CD4-positive, alpha-beta T cell treated with Interleukin-17A for 4 hours (primary cell): ENCODE data around the gene GPR179.
A peak's percentile ranks its signal among the peaks of the same experiment; 100 is the strongest.

ENCODE experiments used
- DNase-seq: peaks from one replicate; pipeline ENCODE4 v3.0.0-alpha.2; 2020; ENCODE audit warnings: mixed read lengths

Gene GPR179, protein sequence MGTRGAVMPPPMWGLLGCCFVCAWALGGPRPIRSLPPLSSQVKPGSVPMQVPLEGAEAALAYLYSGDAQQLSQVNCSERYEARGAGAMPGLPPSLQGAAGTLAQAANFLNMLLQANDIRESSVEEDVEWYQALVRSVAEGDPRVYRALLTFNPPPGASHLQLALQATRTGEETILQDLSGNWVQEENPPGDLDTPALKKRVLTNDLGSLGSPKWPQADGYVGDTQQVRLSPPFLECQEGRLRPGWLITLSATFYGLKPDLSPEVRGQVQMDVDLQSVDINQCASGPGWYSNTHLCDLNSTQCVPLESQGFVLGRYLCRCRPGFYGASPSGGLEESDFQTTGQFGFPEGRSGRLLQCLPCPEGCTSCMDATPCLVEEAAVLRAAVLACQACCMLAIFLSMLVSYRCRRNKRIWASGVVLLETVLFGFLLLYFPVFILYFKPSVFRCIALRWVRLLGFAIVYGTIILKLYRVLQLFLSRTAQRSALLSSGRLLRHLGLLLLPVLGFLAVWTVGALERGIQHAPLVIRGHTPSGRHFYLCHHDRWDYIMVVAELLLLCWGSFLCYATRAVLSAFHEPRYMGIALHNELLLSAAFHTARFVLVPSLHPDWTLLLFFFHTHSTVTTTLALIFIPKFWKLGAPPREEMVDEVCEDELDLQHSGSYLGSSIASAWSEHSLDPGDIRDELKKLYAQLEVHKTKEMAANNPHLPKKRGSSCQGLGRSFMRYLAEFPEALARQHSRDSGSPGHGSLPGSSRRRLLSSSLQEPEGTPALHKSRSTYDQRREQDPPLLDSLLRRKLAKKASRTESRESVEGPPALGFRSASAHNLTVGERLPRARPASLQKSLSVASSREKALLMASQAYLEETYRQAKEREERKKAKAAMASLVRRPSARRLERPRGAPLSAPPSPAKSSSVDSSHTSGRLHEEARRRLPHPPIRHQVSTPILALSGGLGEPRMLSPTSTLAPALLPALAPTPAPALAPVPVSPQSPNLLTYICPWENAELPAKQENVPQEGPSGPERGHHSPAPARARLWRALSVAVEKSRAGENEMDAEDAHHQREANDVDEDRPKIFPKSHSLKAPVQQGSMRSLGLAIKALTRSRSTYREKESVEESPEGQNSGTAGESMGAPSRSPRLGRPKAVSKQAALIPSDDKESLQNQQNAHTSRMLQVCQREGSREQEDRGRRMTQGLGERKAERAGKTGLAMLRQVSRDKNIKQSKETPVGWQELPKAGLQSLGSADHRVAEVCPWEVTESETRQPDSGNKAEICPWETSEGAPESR (N-terminal part only)

DNA sequence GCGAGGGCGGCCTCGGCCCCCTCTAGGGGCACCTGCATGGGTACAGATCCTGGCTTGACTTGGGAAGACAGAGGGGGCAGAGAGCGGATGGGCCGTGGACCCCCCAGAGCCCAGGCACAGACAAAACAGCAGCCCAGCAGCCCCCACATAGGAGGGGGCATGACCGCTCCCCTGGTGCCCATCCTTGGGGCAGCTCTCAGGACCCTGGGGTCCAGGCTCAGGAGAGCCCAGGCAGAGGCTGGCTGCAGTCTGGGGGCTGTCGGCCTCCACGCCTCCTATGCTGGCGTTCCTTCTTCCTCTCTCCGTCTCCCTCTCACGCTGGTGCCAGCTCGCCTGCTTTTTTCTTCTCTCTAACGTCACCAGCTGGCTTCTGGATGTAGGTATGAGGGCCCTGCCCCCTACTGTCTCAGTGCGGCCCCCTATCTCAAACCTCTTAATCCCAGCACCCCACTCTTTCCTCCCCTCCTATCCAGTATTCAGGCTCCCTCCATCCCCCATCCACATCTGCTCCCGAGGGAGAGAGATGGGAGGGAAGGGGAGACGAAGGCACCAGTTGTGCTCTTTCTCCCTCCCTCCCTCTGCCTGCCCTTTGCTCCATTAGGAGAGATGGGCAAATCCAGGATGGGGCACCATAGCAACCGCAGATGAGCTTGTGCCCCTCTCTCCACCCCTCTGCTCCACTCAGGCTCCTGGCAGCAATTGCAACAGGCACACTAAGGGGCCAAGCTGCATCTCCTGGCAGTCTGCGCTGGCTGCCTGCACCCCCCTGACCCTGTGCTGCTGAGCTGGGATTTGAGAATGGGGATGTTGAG is at the start of gene GPR179:
GPR179 (minus strand) TSS at position 349 of the 812 bp plus-strand sequence; CDS start at position 182, 167 bp downstream.
- DNase-seq, result no peak

GRCh38 chr17:38379448-38379847 is 35.7 kb upstream of the GPR179 start:
- DNase-seq, result no peak

DNA sequence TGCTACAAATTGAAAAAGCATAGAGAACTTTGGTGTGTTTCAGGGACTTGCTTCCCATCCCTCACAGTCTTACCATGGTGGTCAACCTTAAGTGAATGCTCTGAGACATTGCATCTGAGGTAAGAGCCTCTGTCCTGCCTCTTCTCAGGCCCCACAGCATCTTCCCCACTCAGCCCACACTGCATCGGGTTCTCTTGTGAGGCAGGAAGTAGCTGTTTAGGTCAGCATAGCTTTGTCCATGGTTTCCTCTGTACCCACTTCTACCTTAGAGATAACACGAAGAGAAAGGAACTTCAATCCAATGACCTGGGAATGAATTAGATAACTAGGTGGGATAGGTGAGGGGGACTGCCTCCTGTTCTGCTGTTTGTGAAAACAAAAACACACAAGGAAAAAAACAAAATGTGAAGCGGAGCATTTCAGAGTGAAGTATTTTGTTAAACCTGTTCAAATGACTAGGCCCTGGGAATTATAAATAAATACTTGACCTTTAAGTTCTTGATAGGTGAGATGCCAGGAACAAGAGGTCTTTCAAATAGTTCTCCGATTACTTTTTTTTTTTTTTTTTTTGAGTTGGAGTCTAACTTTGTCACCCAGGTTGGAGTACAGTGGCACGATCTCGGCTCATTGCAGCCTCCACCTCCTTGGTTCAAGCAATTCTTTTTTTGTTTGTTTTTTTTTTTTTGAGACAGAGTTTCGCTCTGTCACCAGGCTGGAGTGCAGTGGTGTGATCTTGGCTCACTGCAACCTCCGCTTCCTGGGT is 25.5 kb upstream of the GPR179 start:
- no peak for DNase-seq

DNA sequence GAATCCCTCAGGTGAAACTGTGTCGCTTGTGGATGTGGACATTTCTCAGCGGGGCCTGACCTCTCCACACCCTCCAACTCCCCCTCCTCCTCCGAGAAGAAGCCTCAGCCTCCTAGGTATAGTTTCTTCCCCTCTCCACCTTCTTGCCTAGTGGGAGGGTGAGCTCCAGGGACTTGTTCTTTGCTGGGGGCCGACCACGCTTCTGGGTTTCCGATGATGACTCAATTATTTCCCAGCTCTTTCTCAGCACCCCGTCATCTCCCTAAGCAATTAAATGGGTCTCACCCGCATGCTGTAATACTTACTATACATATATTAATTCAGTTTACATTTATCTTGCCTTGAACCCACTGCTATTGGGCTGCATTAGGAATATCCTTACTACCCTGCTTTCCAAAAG is 21.0 kb upstream of the GPR179 start:
- no peak for DNase-seq

GRCh38 chr17:38363016-38363415 is 19.3 kb upstream of the GPR179 start:
- no peak for DNase-seq

GRCh38 chr17:38361694-38362465 is 18.1 kb upstream of the GPR179 start:
- DNase-seq, result no peak

- DNase-seq, result no peak
Measured at GRCh38 chr17:38358586-38359513, 15.1 kb upstream of the GPR179 start.

GRCh38 chr17:38357486-38358123 is 13.8 kb upstream of the GPR179 start:
- no peak for DNase-seq

GRCh38 chr17:38355251-38355650 is 11.5 kb upstream of the GPR179 start:
- DNase-seq, result no peak

- no peak for DNase-seq
Measured at GRCh38 chr17:38354466-38354865, 10.7 kb upstream of the GPR179 start.

DNA sequence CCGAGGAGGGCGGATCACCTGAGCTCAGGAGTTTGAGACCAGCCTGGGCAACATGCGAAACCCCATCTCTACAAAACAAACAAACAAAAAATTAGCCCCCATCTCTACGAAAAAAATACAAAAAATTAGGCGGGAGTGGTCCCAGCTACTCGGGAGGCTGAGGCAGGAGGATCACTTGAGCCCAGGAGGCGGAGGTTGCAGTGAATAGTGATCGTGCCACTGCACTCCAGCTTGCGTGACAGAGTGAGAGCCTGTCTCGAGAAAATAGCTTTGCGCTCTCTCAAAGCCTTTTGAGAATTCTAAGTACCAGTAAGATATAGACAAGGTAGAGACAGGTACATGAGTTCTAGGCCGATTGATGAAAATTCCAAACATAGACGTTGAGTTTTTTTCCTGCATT is 9.9 kb upstream of the GPR179 start:
- DNase-seq, result no peak

DNA sequence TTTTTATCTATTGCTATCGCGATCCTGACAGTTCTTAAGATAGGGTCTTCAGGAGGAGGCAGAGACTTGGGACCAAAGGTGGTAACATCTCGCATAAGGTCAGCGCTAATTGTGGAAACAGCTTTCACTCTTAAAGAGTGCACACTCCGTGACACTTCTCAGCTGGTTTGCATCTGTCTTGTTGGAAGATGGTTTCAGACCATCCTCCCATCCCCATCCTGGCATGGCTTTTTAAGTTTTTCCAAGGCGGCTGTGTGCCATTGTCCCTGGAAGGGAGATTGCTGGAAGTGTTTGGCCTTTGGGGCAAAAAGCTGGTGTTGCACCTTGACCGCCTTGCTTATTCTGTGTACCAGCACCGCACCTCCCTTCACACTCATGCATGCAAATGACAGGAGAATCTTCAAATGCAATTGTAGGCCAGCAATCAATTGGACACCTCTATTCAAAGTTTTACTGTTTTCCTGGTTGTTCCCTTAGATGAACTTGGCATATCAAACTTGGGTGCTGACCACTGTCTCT is 9.4 kb upstream of the GPR179 start:
- DNase-seq, result no peak

DNA sequence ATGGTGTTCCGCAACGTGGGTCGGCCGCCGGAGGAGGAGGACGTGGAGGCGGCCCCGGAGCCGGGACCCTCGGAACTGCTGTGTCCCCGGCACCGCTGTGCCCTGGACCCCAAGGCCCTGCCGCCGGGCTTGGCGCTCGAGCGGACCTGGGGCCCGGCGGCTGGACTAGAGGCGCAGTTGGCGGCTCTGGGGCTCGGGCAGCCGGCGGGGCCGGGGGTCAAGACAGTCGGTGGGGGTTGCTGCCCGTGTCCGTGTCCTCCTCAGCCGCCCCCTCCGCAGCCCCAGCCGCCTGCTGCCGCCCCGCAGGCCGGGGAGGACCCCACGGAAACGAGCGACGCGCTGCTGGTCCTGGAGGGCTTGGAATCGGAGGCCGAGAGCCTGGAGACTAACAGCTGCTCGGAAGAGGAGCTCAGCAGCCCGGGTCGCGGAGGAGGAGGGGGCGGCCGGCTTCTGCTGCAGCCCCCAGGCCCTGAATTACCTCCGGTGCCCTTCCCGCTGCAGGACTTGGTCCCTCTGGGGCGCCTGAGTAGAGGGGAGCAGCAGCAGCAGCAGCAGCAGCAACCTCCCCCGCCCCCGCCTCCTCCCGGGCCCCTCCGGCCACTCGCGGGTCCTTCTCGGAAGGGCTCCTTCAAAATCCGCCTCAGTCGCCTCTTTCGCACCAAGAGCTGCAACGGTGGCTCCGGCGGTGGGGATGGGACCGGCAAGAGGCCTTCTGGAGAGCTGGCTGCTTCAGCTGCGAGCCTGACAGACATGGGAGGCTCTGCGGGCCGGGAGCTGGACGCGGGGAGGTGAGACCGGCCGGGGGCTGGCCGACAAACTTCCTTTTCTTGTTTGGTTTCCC is 8.7 kb upstream of the GPR179 start:
- DNase-seq, result peak; percentile 28

DNA sequence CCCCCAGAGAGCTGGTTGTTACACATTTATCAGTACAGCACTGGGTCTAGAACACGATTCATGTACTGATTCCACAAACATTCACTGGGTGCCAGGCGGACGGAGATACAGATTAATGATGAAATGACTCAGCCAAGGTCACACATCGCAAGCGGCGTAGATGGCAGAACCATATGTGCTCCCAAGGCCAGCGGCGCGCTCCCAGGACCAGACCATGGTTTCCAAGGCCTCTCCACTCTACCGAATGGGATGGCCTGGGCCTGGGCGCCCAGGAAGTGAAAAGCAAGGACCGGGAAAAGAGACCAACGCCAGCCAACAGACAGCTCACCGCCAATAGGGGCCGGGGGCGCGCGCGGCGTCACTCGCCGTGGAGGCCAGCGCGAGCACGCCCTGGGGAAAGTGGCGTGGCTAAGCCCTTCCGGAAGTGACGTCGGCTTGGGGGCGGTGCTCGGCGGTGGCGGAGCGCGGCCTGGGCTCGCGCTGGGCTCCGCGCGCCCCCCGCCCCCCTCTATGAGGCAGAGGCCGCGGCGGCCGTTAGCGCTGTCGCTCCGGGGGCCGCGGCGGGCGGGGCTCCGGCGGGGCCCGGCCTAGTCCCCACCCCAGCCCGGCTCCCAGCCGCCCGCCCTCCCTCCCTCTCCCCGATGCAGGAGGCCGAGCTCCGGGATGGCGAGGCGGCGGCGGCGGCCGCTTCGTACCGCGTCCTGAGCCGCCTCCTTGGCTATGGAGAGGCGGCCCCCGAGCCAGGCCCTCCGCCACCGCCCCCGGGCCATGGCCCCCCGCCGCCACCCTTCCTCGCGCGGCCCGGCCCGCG is 7.9 kb upstream of the GPR179 start, which contains the start of gene SOCS7:
SOCS7 (plus strand) TSS at position 433 of the 811 bp plus-strand sequence; CDS start at position 642, 209 bp downstream.
- peak; percentile 98 for DNase-seq

GRCh38 chr17:38350035-38350434 is 6.3 kb upstream of the GPR179 start:
- DNase-seq, result no peak

DNA sequence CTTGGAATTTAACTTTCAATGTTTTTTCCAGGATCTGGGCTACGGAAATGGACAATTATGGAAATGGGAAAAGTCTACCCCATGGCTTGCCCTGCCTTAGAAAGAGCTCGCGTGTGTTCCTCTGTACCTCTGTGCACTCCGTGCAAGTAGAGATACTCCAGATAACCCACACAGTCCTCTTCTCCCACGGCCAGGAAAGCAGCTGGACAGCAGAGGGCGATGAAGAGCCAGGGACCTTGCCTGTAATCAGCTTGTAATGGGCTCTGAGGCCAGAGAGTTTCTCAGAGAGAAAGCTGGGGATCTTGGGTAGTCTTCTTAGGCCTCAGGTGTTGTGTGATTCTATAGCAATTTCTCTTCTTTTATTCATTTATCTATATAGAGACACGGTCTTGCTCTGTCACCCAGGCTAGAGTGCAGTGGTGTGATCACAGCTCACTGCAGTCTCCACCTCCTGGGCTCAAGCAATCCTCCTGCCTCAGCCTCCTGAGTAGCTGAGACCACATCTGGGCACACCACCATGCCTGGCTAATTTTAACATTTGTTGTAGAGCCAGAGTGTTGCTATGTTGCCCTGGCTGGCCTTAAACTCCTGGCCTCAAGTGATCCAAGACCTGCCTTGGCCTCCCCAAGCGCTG is 5.5 kb upstream of the GPR179 start:
- peak; percentile 88 for DNase-seq
